Activated naive CD4-positive, alpha-beta T cell treated with anti-CD3 and anti-CD28 coated beads for 36 hours (primary cell): ENCODE data around the gene SLC1A2. TPM values are rescaled to one million over a fixed set of nuclear protein-coding genes. Genes with fewer than 3 reads are reported as not detected.

Experiments used
- CTCF ChIA-PET: fragments of 350-600 bp; sonication (Branson Sonifier 250); formaldehyde crosslinking; loops from one replicate; lab custom pipeline; 2021; ENCODE audit warnings: antibody characterized with exemption; lab: Charles Lee
- DNase-seq: peaks from one replicate; pipeline ENCODE4 v3.0.0-alpha.2; 2020
- H3K27ac Mint-ChIP-seq: one replicate; pipeline ENCODE4 v1.8.0; 2021; ENCODE audit warnings: mild to moderate bottlenecking, mixed read lengths
- H3K27me3 Mint-ChIP-seq: one replicate; pipeline ENCODE4 v1.8.0; 2021; ENCODE audit warnings: low read depth, mixed read lengths
- H3K36me3 Mint-ChIP-seq: one replicate; pipeline ENCODE4 v1.8.0; 2021; ENCODE audit warnings: low read depth, mixed read lengths
- H3K4me1 Mint-ChIP-seq: one replicate; pipeline ENCODE4 v1.8.0; 2021; ENCODE audit warnings: low read depth, mixed read lengths
- H3K4me3 Mint-ChIP-seq: one replicate; pipeline ENCODE4 v1.8.0; 2021; ENCODE audit warnings: mild to moderate bottlenecking, moderate library complexity, mixed read lengths
- H3K9me3 Mint-ChIP-seq: one replicate; pipeline ENCODE4 v1.8.0; 2021; ENCODE audit warnings: mixed read lengths
- intact Hi-C: fragments of 100-400 bp; cut with micrococcal nuclease; formaldehyde crosslinking; loops from one replicate; pipeline ENCODE4 v1.15.1; 2023
- total RNA-seq, 2 experiments: library from RNA; stranded (reverse); gene quantifications; one replicate each; pipeline ENCODE4 v1.2.3, GENCODE V29; 2021

SLC1A2 gene
- total RNA-seq, 2 experiments from 2014 or later: not detected

GRCh38 chr11:35389112-35389511 is 30.2 kb downstream of the SLC1A2 start:
- Mint-ChIP-seq H3K27ac (no peak overlapping the region), H3K36me3 (no peaks in the 10 kb centered on the region), H3K4me1 (peaks cover 42% of the 10 kb centered on the region), H3K9me3 (no peaks in the 10 kb centered on the region), H3K27me3 (no peaks in the 10 kb centered on the region), H3K4me3 (no peak overlapping the region)
- DNase-seq: no peak
- CTCF ChIA-PET: interaction anchor here (0.7 to 7.0 kb wide), 3 partner anchors 146 to 462 kb away, joined by 3 to 78 read pairs (median 6); no protein-coding TSS in a partner anchor
- intact Hi-C loops: no loop called here

- no peak for DNase-seq
- H3K27me3 Mint-ChIP-seq: no peaks in the 10 kb centered on the region
- no peak overlapping the region for H3K4me3 Mint-ChIP-seq
- CTCF ChIA-PET: interaction anchor here (7.0 kb wide), 1 partner anchor 461 kb away, joined by 78 read pairs; no protein-coding TSS in a partner anchor
- intact Hi-C loops: no loop called here
- H3K9me3 Mint-ChIP-seq: no peaks in the 10 kb centered on the region
- no peaks in the 10 kb centered on the region for H3K36me3 Mint-ChIP-seq
- H3K27ac Mint-ChIP-seq: no peak overlapping the region
- H3K4me1 Mint-ChIP-seq: peaks cover 42% of the 10 kb centered on the region
Observed at GRCh38 chr11:35388061-35388460, 31.3 kb downstream of the SLC1A2 start.

GRCh38 chr11:35387111-35387982 is 32.0 kb downstream of the SLC1A2 start:
- intact Hi-C loops: no loop called here
- no peak overlapping the region for H3K27ac Mint-ChIP-seq
- DNase-seq: no peak
- no peaks in the 10 kb centered on the region for H3K27me3 Mint-ChIP-seq
- no peaks in the 10 kb centered on the region for H3K9me3 Mint-ChIP-seq
- no peaks in the 10 kb centered on the region for H3K36me3 Mint-ChIP-seq
- CTCF ChIA-PET: no interaction called here
- no peak overlapping the region for H3K4me3 Mint-ChIP-seq
- H3K4me1 Mint-ChIP-seq: peaks cover 40% of the 10 kb centered on the region

GRCh38 chr11:35383953-35384352 is 35.4 kb downstream of the SLC1A2 start:
- no peak for DNase-seq
- Mint-ChIP-seq H3K9me3 (no peaks in the 10 kb centered on the region), H3K4me3 (no peak overlapping the region), H3K27me3 (no peaks in the 10 kb centered on the region), H3K4me1 (peaks cover 17% of the 10 kb centered on the region), H3K36me3 (no peaks in the 10 kb centered on the region), H3K27ac (no peak overlapping the region)
- intact Hi-C loops: no loop called here
- CTCF ChIA-PET: interaction anchor here (0.7 kb wide), 1 partner anchor 798 kb away, joined by 3 read pairs; no protein-coding TSS in a partner anchor

- H3K4me1 Mint-ChIP-seq: peaks cover under 1% of the 10 kb centered on the region
- H3K4me3 Mint-ChIP-seq: no peak overlapping the region
- H3K36me3 Mint-ChIP-seq: no peaks in the 10 kb centered on the region
- H3K27ac Mint-ChIP-seq: no peak overlapping the region
- CTCF ChIA-PET: interaction anchor here (0.8 to 1.1 kb wide), 2 partner anchors 42 to 455 kb away, joined by 3 to 4 read pairs; no protein-coding TSS in a partner anchor
- H3K27me3 Mint-ChIP-seq: no peaks in the 10 kb centered on the region
- no peaks in the 10 kb centered on the region for H3K9me3 Mint-ChIP-seq
- intact Hi-C loops: no loop called here
- DNase-seq: no peak
Observed at GRCh38 chr11:35381709-35382322, 37.5 kb downstream of the SLC1A2 start.

GRCh38 chr11:35380603-35381002 is 38.8 kb downstream of the SLC1A2 start:
- no peaks in the 10 kb centered on the region for H3K9me3 Mint-ChIP-seq
- no peaks in the 10 kb centered on the region for H3K36me3 Mint-ChIP-seq
- H3K4me3 Mint-ChIP-seq: no peak overlapping the region
- H3K4me1 Mint-ChIP-seq: no peaks in the 10 kb centered on the region
- CTCF ChIA-PET: no interaction called here
- DNase-seq: no peak
- H3K27ac Mint-ChIP-seq: no peak overlapping the region
- intact Hi-C loops: no loop called here
- H3K27me3 Mint-ChIP-seq: no peaks in the 10 kb centered on the region

- no peak for DNase-seq
- Mint-ChIP-seq H3K9me3 (no peaks in the 10 kb centered on the region), H3K27ac (no peak overlapping the region), H3K36me3 (no peaks in the 10 kb centered on the region), H3K4me3 (no peak overlapping the region), H3K4me1 (peaks cover 2% of the 10 kb centered on the region), H3K27me3 (no peaks in the 10 kb centered on the region)
- CTCF ChIA-PET: no interaction called here
- intact Hi-C loops: no loop called here
Observed at GRCh38 chr11:35377262-35377661, 42.1 kb downstream of the SLC1A2 start.

- Mint-ChIP-seq H3K27me3 (no peaks in the 10 kb centered on the region), H3K4me1 (peaks cover 2% of the 10 kb centered on the region), H3K27ac (no peak overlapping the region), H3K9me3 (no peaks in the 10 kb centered on the region), H3K4me3 (no peak overlapping the region), H3K36me3 (no peaks in the 10 kb centered on the region)
- CTCF ChIA-PET: no interaction called here
- intact Hi-C loops: no loop called here
- DNase-seq: no peak
Observed at GRCh38 chr11:35376613-35377012, 42.7 kb downstream of the SLC1A2 start.

- Mint-ChIP-seq H3K9me3 (no peaks in the 10 kb centered on the region), H3K36me3 (no peaks in the 10 kb centered on the region), H3K4me3 (no peak overlapping the region), H3K4me1 (peaks cover 2% of the 10 kb centered on the region), H3K27me3 (no peaks in the 10 kb centered on the region), H3K27ac (no peak overlapping the region)
- intact Hi-C loops: no loop called here
- CTCF ChIA-PET: no interaction called here
- DNase-seq: no peak
Observed at GRCh38 chr11:35376118-35376510, 43.2 kb downstream of the SLC1A2 start.

GRCh38 chr11:35375332-35376117 is 43.8 kb downstream of the SLC1A2 start:
- no peak overlapping the region for H3K4me3 Mint-ChIP-seq
- no peak overlapping the region for H3K27ac Mint-ChIP-seq
- intact Hi-C loops: no loop called here
- H3K27me3 Mint-ChIP-seq: no peaks in the 10 kb centered on the region
- DNase-seq: no peak
- CTCF ChIA-PET: interaction anchor here (1.1 kb wide), 1 partner anchor 16 kb away, joined by 5 read pairs; no protein-coding TSS in a partner anchor
- peaks cover 2% of the 10 kb centered on the region for H3K4me1 Mint-ChIP-seq
- H3K9me3 Mint-ChIP-seq: no peaks in the 10 kb centered on the region
- H3K36me3 Mint-ChIP-seq: no peaks in the 10 kb centered on the region

GRCh38 chr11:35373284-35373933 is 45.9 kb downstream of the SLC1A2 start:
- CTCF ChIA-PET: interaction anchor here (0.6 to 0.9 kb wide), 2 partner anchors 19 to 812 kb away, joined by 3 to 4 read pairs; no protein-coding TSS in a partner anchor
- intact Hi-C loops: no loop called here

More at GRCh38 chr11:35373284-35373933, 45.9 kb downstream of the SLC1A2 start:
- Mint-ChIP-seq H3K27ac (no peak overlapping the region), H3K27me3 (no peaks in the 10 kb centered on the region), H3K4me3 (no peak overlapping the region), H3K9me3 (no peaks in the 10 kb centered on the region), H3K4me1 (peaks cover 2% of the 10 kb centered on the region), H3K36me3 (no peaks in the 10 kb centered on the region)
- DNase-seq: no peak
